HepG2 (cell line): ENCODE measurements around the gene NUBP2. TPM values are rescaled to one million over a fixed set of nuclear protein-coding genes. Genes with fewer than 3 reads are reported as not detected.
A peak's percentile ranks its signal among the peaks of the same experiment; 100 is the strongest.

Source experiments
- ELF1 ChIP-seq: sonication (generic); formaldehyde crosslinking; IDR thresholded peaks from 2 replicates; pipeline ENCODE4 v1.4.0; 2020; ENCODE audit warnings: missing genetic modification reagents
- GABPB1 ChIP-seq: IDR thresholded peaks from 2 replicates; pipeline ENCODE4 v1.6.1; 2016; ENCODE audit warnings: mild to moderate bottlenecking, missing genetic modification reagents, moderate library complexity, missing compliant biosample characterization
- HMG20B ChIP-seq: conservative IDR thresholded peaks from 2 replicates; pipeline ENCODE4 v1.6.1; 2016; ENCODE audit warnings: missing genetic modification reagents, missing compliant biosample characterization
- IRF9 ChIP-seq: sonication (generic); formaldehyde crosslinking; IDR thresholded peaks from 2 replicates; pipeline ENCODE4 v1.8.0; 2022; ENCODE audit warnings: missing genetic modification reagents, mild to moderate bottlenecking, borderline replicate concordance
- MED1 ChIP-seq: sonication (generic); formaldehyde crosslinking; IDR thresholded peaks from 2 replicates; pipeline ENCODE4 v1.4.0; 2020; ENCODE audit warnings: missing genetic modification reagents
- MZF1 ChIP-seq: sonication (generic); formaldehyde crosslinking; IDR thresholded peaks from 2 replicates; pipeline ENCODE4 v1.8.1; 2023; ENCODE audit warnings: mild to moderate bottlenecking, missing genetic modification reagents, borderline replicate concordance
- NAIF1 ChIP-seq: sonication (generic); formaldehyde crosslinking; IDR thresholded peaks from 2 replicates; pipeline ENCODE4 v1.5.0; 2020; ENCODE audit warnings: mild to moderate bottlenecking, missing genetic modification reagents, borderline replicate concordance
- NR1H2 ChIP-seq: sonication (generic); formaldehyde crosslinking; IDR thresholded peaks from 2 replicates; pipeline ENCODE4 v1.8.1; 2022; ENCODE audit warnings: low read depth, missing genetic modification reagents, borderline replicate concordance
- RFX1 ChIP-seq: fragments of 450-650 bp; IDR thresholded peaks from 2 replicates; pipeline ENCODE4 v1.6.1; 2017
- TP53 ChIP-seq: sonication (generic); formaldehyde crosslinking; conservative IDR thresholded peaks from 2 replicates; pipeline ENCODE4 v1.4.0; 2020; ENCODE audit warnings: missing genetic modification reagents
- ZBTB37 ChIP-seq: sonication (generic); formaldehyde crosslinking; IDR thresholded peaks from 2 replicates; pipeline ENCODE4 v1.4.0; 2020; ENCODE audit warnings: mild to moderate bottlenecking, missing genetic modification reagents
- ZBTB49 ChIP-seq: sonication (generic); formaldehyde crosslinking; IDR thresholded peaks from 2 replicates; pipeline ENCODE4 v1.4.0; 2020; ENCODE audit warnings: missing genetic modification reagents, borderline replicate concordance
- ZNF10 ChIP-seq: sonication (generic); formaldehyde crosslinking; IDR thresholded peaks from 2 replicates; pipeline ENCODE4 v1.4.0; 2020; ENCODE audit warnings: mild to moderate bottlenecking, low read depth, missing genetic modification reagents, borderline replicate concordance
- ZNF124 ChIP-seq: sonication (generic); formaldehyde crosslinking; IDR thresholded peaks from 2 replicates; pipeline ENCODE4 v1.4.0; 2020; ENCODE audit warnings: missing genetic modification reagents
- ZNF142 ChIP-seq: sonication (generic); formaldehyde crosslinking; IDR thresholded peaks from 2 replicates; pipeline ENCODE4 v1.4.0; 2020; ENCODE audit warnings: missing genetic modification reagents
- ZNF670 ChIP-seq: sonication (generic); formaldehyde crosslinking; IDR thresholded peaks from 2 replicates; pipeline ENCODE4 v1.8.0; 2022; ENCODE audit warnings: mild to moderate bottlenecking, missing genetic modification reagents, borderline replicate concordance
- ZSCAN21 ChIP-seq: sonication (generic); formaldehyde crosslinking; IDR thresholded peaks from 2 replicates; pipeline ENCODE4 v1.8.0; 2022; ENCODE audit warnings: mild to moderate bottlenecking, missing genetic modification reagents, moderate library complexity, borderline replicate concordance
- ZSCAN31 ChIP-seq: sonication (generic); formaldehyde crosslinking; IDR thresholded peaks from 2 replicates; pipeline ENCODE4 v1.5.0; 2020; ENCODE audit warnings: low read depth, mild to moderate bottlenecking, missing genetic modification reagents
- polyA plus RNA-seq, 8 experiments: library from polyadenylated mRNA; depleted of rRNA in 3 of 8; stranded (reverse) in 7 of 8; unstranded in 1 of 8; fragments of >200 nt; fragmentation: Illumina TruSeq in 4 of 8; extraction: Trizol in 4 of 8; gene quantifications; 2 replicates each; pipeline versions ENCODE4 v1.2.1 to v1.2.3, GENCODE V29; 2011 to 2016; ENCODE audit warnings: low read depth in 4 of 8, missing spikeins in 1 of 8, mixed read lengths in 1 of 8; ENCODE audit not compliant: insufficient read depth in 1 of 8
- total RNA-seq, 5 experiments: library from RNA; depleted of rRNA; stranded (reverse); fragments of >200 nt; fragmentation: Illumina TruSeq; extraction: Trizol; gene quantifications; 2 replicates each; pipeline ENCODE4 v1.2.3, GENCODE V29; 2016; ENCODE audit warnings: low read depth in 1 of 5

The NUBP2 gene
- total and polyA plus RNA-seq, 2 of the 13 experiments (the other 11 are each of a cell fraction or from before 2014, with no cell fraction given): 25.7 to 61.5 TPM

- TF ChIP-seq ELF1 (CRISPR knock-in tag) (peak; percentile 85), HMG20B (CRISPR knock-in tag) (no peak), ZBTB49 (CRISPR knock-in tag) (no peak), ZNF670 (CRISPR knock-in tag) (no peak), GABPB1 (CRISPR knock-in tag) (peak; percentile 97), ZSCAN21 (CRISPR knock-in tag) (peak; percentile 20; the same call in 1 of the 2 replicates), NR1H2 (CRISPR knock-in tag) (no peak), NAIF1 (CRISPR knock-in tag) (no peak), ZBTB37 (CRISPR knock-in tag) (no peak), ZNF10 (CRISPR knock-in tag) (no peak), ZNF142 (CRISPR knock-in tag) (no peak), ZSCAN31 (peak; percentile 71; the same call in 1 of the 2 replicates), MZF1 (CRISPR knock-in tag) (no peak), IRF9 (peak; percentile 65; the same call in 1 of the 2 replicates), TP53 (CRISPR knock-in tag) (no peak), ZNF124 (no peak), MED1 (CRISPR knock-in tag) (peak; percentile 7; the same call in 1 of the 2 replicates), RFX1 (no peak)
Measured at GRCh38 chr16:1782408-1783264, at the start of gene NUBP2, which contains the start of gene SPSB3 (continued).
